ENCODE measurements around the gene TUBB3.
A peak's percentile ranks its signal among the peaks of the same experiment; 100 is the strongest.

Gene TUBB3

GRCh38 chr16:89971495-89972243, 48.5 kb downstream of the TUBB3 start:
- peak overlapping the region; percentile 90 for H3K4me3 ChIP-seq (ENCODE audit: low read length)
- no peak for TF ChIP-seq CTCF (conservative IDR thresholded peaks at IDR 0.05; ENCODE audit: low read depth, low read length)
- DNase-seq (ENCODE audit: low read depth), result no peak

- DNase-seq (ENCODE audit: low read depth), result peak; percentile 49
- TF ChIP-seq CTCF (conservative IDR thresholded peaks at IDR 0.05; ENCODE audit: low read depth, low read length), result no peak
- H3K4me3 ChIP-seq (ENCODE audit: low read length), result peak overlapping the region; percentile 90
Measured at GRCh38 chr16:89972244-89973234, 49.4 kb downstream of the TUBB3 start.

- peak overlapping the region; percentile 90 for H3K4me3 ChIP-seq (ENCODE audit: low read length)
- no peak for TF ChIP-seq CTCF (conservative IDR thresholded peaks at IDR 0.05; ENCODE audit: low read depth, low read length)
- no peak for DNase-seq (ENCODE audit: low read depth)
Measured at GRCh38 chr16:89973235-89973634, 50.1 kb downstream of the TUBB3 start.

GRCh38 chr16:89973654-89974335, 50.7 kb downstream of the TUBB3 start:
- DNase-seq (ENCODE audit: low read depth), result no peak
- H3K4me3 ChIP-seq (ENCODE audit: low read length), result peak overlapping the region; percentile 90

GRCh38 chr16:89974870-89975269, 51.7 kb downstream of the TUBB3 start:
- DNase-seq (ENCODE audit: low read depth), result no peak
- TF ChIP-seq CTCF (conservative IDR thresholded peaks at IDR 0.05; ENCODE audit: low read depth, low read length), result no peak
- H3K4me3 ChIP-seq (ENCODE audit: low read length), result no peak overlapping the region

More at GRCh38 chr16:89973654-89974335, 50.7 kb downstream of the TUBB3 start:
- TF ChIP-seq CTCF (conservative IDR thresholded peaks at IDR 0.05; ENCODE audit: low read depth, low read length), result no peak

- TF ChIP-seq CTCF (conservative IDR thresholded peaks at IDR 0.05; ENCODE audit: low read depth, low read length), result no peak
- DNase-seq (ENCODE audit: low read depth), result no peak
- H3K4me3 ChIP-seq (ENCODE audit: low read length), result no peak overlapping the region
Measured at GRCh38 chr16:89981414-89981813, 58.3 kb downstream of the TUBB3 start.

Measured in retinal pigment epithelial cell (primary cell).